Natural killer cell (primary cell): ENCODE measurements around the gene GOLGA2. TPM values are rescaled to one million over a fixed set of nuclear protein-coding genes. Genes with fewer than 3 reads are reported as not detected.

Experiments used
- ATAC-seq, 3 donors: fragments of 150-1000 bp in 2 of 3; fragments of 200-7000 bp in 1 of 3; cut with Tn5 transposase; 1 replicate in 1 of 3; 2 replicates in 2 of 3; pipeline ENCODE4 v1.10.0; 2021; ENCODE audit warnings: mild to moderate bottlenecking in 2 of 3, moderate library complexity in 2 of 3
- DNase-seq, 2 donors: peaks; one replicate each; pipeline versions ENCODE4 v3.0.0 to v3.0.0-alpha.2; 2013 to 2021; ENCODE audit warnings: mixed read lengths in 1 of 2
- H3K27ac ChIP-seq: one replicate; pipeline ENCODE4 v1.5.1; 2013; ENCODE audit warnings: mild to moderate bottlenecking, low read length
- H3K27me3 ChIP-seq: one replicate; pipeline ENCODE4 v1.6.1; 2013; ENCODE audit warnings: low read length; ENCODE audit not compliant: control insufficient read depth, insufficient read depth
- H3K36me3 ChIP-seq: one replicate; pipeline ENCODE4 v1.6.1; 2013; ENCODE audit warnings: low read length; ENCODE audit not compliant: control insufficient read depth, insufficient read depth
- H3K4me1 ChIP-seq: one replicate; pipeline ENCODE4 v1.6.1; 2013; ENCODE audit warnings: low read length; ENCODE audit not compliant: control insufficient read depth, insufficient read depth
- H3K4me3 ChIP-seq: one replicate; pipeline ENCODE4 v1.5.1; 2013; ENCODE audit warnings: low read length
- H3K9me3 ChIP-seq: one replicate; pipeline ENCODE4 v1.6.1; 2013; ENCODE audit warnings: low read length; ENCODE audit not compliant: control insufficient read depth, insufficient read depth
- H3K27ac Mint-ChIP-seq, 2 donors: one replicate each; pipeline ENCODE4 v1.8.0; 2022; ENCODE audit warnings: mild to moderate bottlenecking in 2 of 2, mixed read lengths in 2 of 2, moderate library complexity in 1 of 2
- H3K27me3 Mint-ChIP-seq, 2 donors: one replicate each; pipeline ENCODE4 v1.8.0; 2022; ENCODE audit warnings: low read depth in 2 of 2, mixed read lengths in 2 of 2
- H3K36me3 Mint-ChIP-seq: one replicate; pipeline ENCODE4 v1.8.0; 2022; ENCODE audit warnings: mixed read lengths
- H3K4me1 Mint-ChIP-seq, 2 donors: one replicate each; pipeline ENCODE4 v1.8.0; 2022; ENCODE audit warnings: mixed read lengths in 2 of 2
- H3K4me3 Mint-ChIP-seq: one replicate; pipeline ENCODE4 v1.8.0; 2022; ENCODE audit warnings: mild to moderate bottlenecking, moderate library complexity, mixed read lengths
- H3K9me3 Mint-ChIP-seq, 2 donors: one replicate each; pipeline ENCODE4 v1.8.0; 2022; ENCODE audit warnings: mixed read lengths in 2 of 2
- CTCF ChIP-seq: fragments of 200-600 bp; IDR thresholded peaks from one replicate; pipeline ENCODE4 v1.8.0; 2022; ENCODE audit warnings: antibody characterized with exemption
- WGBS: methylation state at CpG from one replicate; pipeline ENCODE4 v1.1.7; 2013; ENCODE audit warnings: missing lambda C conversion rate; ENCODE audit not compliant: insufficient coverage; 5-methylcytosine and 5-hydroxymethylcytosine counted together
- intact Hi-C: fragments of 100-400 bp; cut with micrococcal nuclease; formaldehyde crosslinking; loops from one replicate; pipeline ENCODE4 v1.14.2; 2022
- total RNA-seq, 4 donors: library from RNA; stranded (reverse); fragments of 120-200 nt in 1 of 4; gene quantifications; one replicate each; pipeline versions ENCODE4 v1.2.3 to v1.2.4, GENCODE V29; 2013 to 2022

Gene GOLGA2
- total RNA-seq, 3 donors from 2014 or later (not counting 1 experiment from before 2014, with no cell fraction given), result 78.0 to 101 (median 90.9) TPM

GRCh38 chr9:128294142-128294541, 18.3 kb upstream of the GOLGA2 start:
- Mint-ChIP-seq H3K27me3 (no peaks in the 10 kb centered on the region), H3K9me3 (no peaks in the 10 kb centered on the region), H3K4me1 (no peaks in the 10 kb centered on the region), H3K4me3 (no peak overlapping the region), H3K27ac (peak overlapping the region in 1 of 2 donors; percentile 52), H3K36me3 (no peaks in the 10 kb centered on the region)
- ATAC-seq, result no peak
- no peak for DNase-seq
- no peaks in the 10 kb centered on the region for H3K9me3 ChIP-seq
- no peaks in the 10 kb centered on the region for H3K36me3 ChIP-seq
- TF ChIP-seq CTCF, result no peak
- H3K27me3 ChIP-seq, result no peaks in the 10 kb centered on the region
- no peak overlapping the region for H3K27ac ChIP-seq
- no peak overlapping the region for H3K4me3 ChIP-seq
- peaks cover 16% of the 10 kb centered on the region for H3K4me1 ChIP-seq
- 57% methylated on average over 2 of the region's 4 CpGs for WGBS
- intact Hi-C loops, result no loop called here

DNA sequence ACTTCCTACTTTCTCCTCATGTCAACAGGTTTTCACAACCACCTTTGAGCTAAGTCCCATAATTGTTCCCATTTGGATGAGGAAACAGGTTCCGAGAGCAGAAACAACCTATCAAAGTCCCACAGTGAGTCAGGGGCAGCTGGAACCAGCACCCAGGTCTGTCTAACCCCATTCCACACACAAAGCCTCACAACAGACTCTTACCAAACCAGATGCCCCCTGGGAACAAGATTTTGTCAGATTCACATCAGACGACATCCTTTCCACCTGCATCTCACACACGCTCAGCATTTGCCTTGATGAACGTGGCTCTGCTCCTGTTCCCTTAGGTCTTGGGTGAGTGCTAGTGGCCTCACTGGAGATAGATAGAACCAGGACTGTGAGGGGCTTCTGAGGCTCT, 17.3 kb upstream of the GOLGA2 start:
- intact Hi-C loops, result no loop called here
- H3K4me1 Mint-ChIP-seq, result no peaks in the 10 kb centered on the region
- H3K36me3 ChIP-seq, result peaks cover 2% of the 10 kb centered on the region
- no peaks in the 10 kb centered on the region for H3K9me3 ChIP-seq
- no peak overlapping the region for H3K4me3 ChIP-seq
- no peaks in the 10 kb centered on the region for H3K36me3 Mint-ChIP-seq
- WGBS, result 75% methylated on average over 4 of the region's 4 CpGs
- no peak for ATAC-seq
- peaks cover 16% of the 10 kb centered on the region for H3K4me1 ChIP-seq
- no peak for TF ChIP-seq CTCF
- H3K27ac Mint-ChIP-seq, result no peak overlapping the region
- no peaks in the 10 kb centered on the region for H3K27me3 Mint-ChIP-seq
- DNase-seq, result no peak
- H3K27me3 ChIP-seq, result no peaks in the 10 kb centered on the region
- H3K4me3 Mint-ChIP-seq, result no peak overlapping the region
- H3K9me3 Mint-ChIP-seq, result no peaks in the 10 kb centered on the region
- H3K27ac ChIP-seq, result no peak overlapping the region

GRCh38 chr9:128292009-128292408, 16.2 kb upstream of the GOLGA2 start:
- peaks cover 16% of the 10 kb centered on the region for H3K4me1 ChIP-seq
- H3K4me3 Mint-ChIP-seq, result no peak overlapping the region
- no peaks in the 10 kb centered on the region for H3K36me3 Mint-ChIP-seq
- 92% methylated on average over 2 of the region's 3 CpGs for WGBS
- H3K9me3 ChIP-seq, result no peaks in the 10 kb centered on the region
- H3K4me3 ChIP-seq, result no peak overlapping the region
- H3K9me3 Mint-ChIP-seq, result no peaks in the 10 kb centered on the region
- no peaks in the 10 kb centered on the region for H3K27me3 ChIP-seq
- H3K36me3 ChIP-seq, result peaks cover 2% of the 10 kb centered on the region
- no peak for TF ChIP-seq CTCF
- no peak for DNase-seq
- no peak overlapping the region for H3K27ac Mint-ChIP-seq
- intact Hi-C loops, result no loop called here
- ATAC-seq, result no peak
- H3K27me3 Mint-ChIP-seq, result no peaks in the 10 kb centered on the region
- H3K4me1 Mint-ChIP-seq, result no peaks in the 10 kb centered on the region
- no peak overlapping the region for H3K27ac ChIP-seq

DNA sequence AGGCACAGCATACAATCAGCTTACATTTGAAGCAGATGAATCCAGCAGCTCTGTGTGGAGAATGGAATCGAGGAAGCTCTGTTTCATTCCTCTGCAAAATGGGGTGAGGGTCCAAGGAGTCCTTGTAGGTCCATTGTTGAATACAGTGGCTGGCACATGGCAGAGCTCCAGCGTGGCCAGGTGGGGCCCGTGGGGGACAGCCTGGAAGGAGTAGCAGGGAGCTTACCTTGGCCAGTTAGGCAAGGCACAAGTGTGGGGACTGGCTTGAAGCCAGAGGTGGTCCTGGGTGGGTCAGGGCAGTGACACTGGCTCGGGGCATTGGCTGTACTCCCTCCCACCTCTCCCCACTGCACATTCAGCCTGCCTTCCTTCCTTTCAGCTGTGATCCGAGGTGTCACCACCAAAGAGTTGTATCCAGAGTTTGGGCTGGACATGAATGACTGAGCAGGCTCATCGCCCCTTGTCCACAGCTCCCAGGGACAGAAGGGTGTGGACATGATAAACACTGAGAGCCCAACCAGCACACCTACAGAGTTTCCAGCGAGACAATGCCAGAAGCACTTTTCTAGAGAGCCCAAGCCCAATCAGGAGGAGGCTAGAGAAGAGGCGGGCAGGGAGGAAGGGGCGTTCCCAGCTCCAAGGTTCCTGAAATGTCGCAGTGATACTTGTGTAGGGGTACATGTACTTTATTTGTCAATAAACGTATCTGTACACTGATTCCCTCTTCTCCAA, 12.6 kb upstream of the GOLGA2 start:
- WGBS, result 89% methylated on average over 11 of the region's 11 CpGs
- no peaks in the 10 kb centered on the region for H3K9me3 Mint-ChIP-seq
- no peaks in the 10 kb centered on the region for H3K9me3 ChIP-seq
- H3K36me3 Mint-ChIP-seq, result no peaks in the 10 kb centered on the region
- H3K4me1 Mint-ChIP-seq, result no peaks in the 10 kb centered on the region
- no peak overlapping the region for H3K4me3 Mint-ChIP-seq
- H3K4me1 ChIP-seq, result no peaks in the 10 kb centered on the region
- H3K27ac ChIP-seq, result no peak overlapping the region
- peak overlapping the region in 1 of 2 donors; percentile 6 for H3K27ac Mint-ChIP-seq
- intact Hi-C loops, result no loop called here
- no peak for TF ChIP-seq CTCF
- H3K27me3 Mint-ChIP-seq, result no peaks in the 10 kb centered on the region
- H3K36me3 ChIP-seq, result peaks cover 2% of the 10 kb centered on the region
- ATAC-seq, result peak in 1 of 3 donors; percentile 27
- H3K27me3 ChIP-seq, result no peaks in the 10 kb centered on the region
- no peak for DNase-seq
- H3K4me3 ChIP-seq, result no peak overlapping the region
